Neural progenitor cell (in vitro differentiated cells): Measurements from ENCODE around the gene NEDD4L. TPM values are rescaled to one million over a fixed set of nuclear protein-coding genes. Genes with fewer than 3 reads are reported as not detected.

Source experiments
- DNase-seq: peaks from one replicate; pipeline ENCODE4 v3.0.0-alpha.2; 2016; ENCODE audit warnings: low spot score
- H2AFZ ChIP-seq: fragments of 200-600 bp; sonication (generic); replicated peaks from 2 replicates; pipeline ENCODE4 v1.6.1; 2016; ENCODE audit warnings: antibody characterized with exemption
- H3F3A ChIP-seq: fragments of 200-600 bp; sonication (generic); 2 replicates; pipeline ENCODE4 v1.6.1; 2016; ENCODE audit warnings: antibody characterized with exemption, low read depth
- H3K27ac ChIP-seq: fragments of 200-600 bp; sonication (generic); 2 replicates; pipeline ENCODE4 v1.5.1; 2016; ENCODE audit warnings: mild to moderate bottlenecking
- H3K27me3 ChIP-seq: fragments of 200-600 bp; sonication (generic); 2 replicates; pipeline ENCODE4 v1.6.1; 2016; ENCODE audit warnings: mild to moderate bottlenecking, moderate library complexity
- H3K36me3 ChIP-seq: fragments of 200-600 bp; sonication (generic); 2 replicates; pipeline ENCODE4 v1.5.1; 2016
- H3K4me1 ChIP-seq: fragments of 200-600 bp; sonication (generic); 2 replicates; pipeline ENCODE4 v1.6.1; 2016; ENCODE audit warnings: mixed run types
- H3K4me2 ChIP-seq: fragments of 200-600 bp; sonication (generic); 2 replicates; pipeline ENCODE4 v1.6.1; 2016
- H3K4me3 ChIP-seq: fragments of 200-600 bp; sonication (generic); 2 replicates; pipeline ENCODE4 v1.5.1; 2016
- H3K79me2 ChIP-seq: fragments of 200-600 bp; sonication (generic); 2 replicates; pipeline ENCODE4 v1.6.1; 2016; ENCODE audit warnings: low read depth
- H3K9ac ChIP-seq: fragments of 200-600 bp; sonication (generic); 2 replicates; pipeline ENCODE4 v1.6.1; 2016
- H3K9me3 ChIP-seq: fragments of 200-600 bp; sonication (generic); 2 replicates; pipeline ENCODE4 v1.5.1; 2016; ENCODE audit warnings: low read depth
- H4K20me1 ChIP-seq: fragments of 200-600 bp; sonication (generic); 2 replicates; pipeline ENCODE4 v1.6.1; 2016; ENCODE audit warnings: low read depth
- H3K27ac Mint-ChIP-seq: 3 replicates; pipeline ENCODE4 v1.8.0; 2021; ENCODE audit warnings: mixed read lengths
- H3K27me3 Mint-ChIP-seq: 2 replicates; pipeline ENCODE4 v1.8.0; 2022; ENCODE audit warnings: low read depth, mild to moderate bottlenecking, inconsistent platforms, moderate library complexity, mixed read lengths; ENCODE audit not compliant: insufficient read depth
- H3K36me3 Mint-ChIP-seq: 3 replicates; pipeline ENCODE4 v1.8.0; 2021; ENCODE audit warnings: mixed read lengths
- H3K4me1 Mint-ChIP-seq: 3 replicates; pipeline ENCODE4 v1.8.0; 2021; ENCODE audit warnings: mixed read lengths
- H3K4me3 Mint-ChIP-seq: 3 replicates; pipeline ENCODE4 v1.8.0; 2021; ENCODE audit warnings: mild to moderate bottlenecking, moderate library complexity, mixed read lengths
- H3K9me3 Mint-ChIP-seq: 3 replicates; pipeline ENCODE4 v1.8.0; 2020; ENCODE audit warnings: mixed read lengths
- CTCF ChIP-seq: fragments of 200-600 bp; sonication (generic); IDR thresholded peaks from 2 replicates; pipeline ENCODE4 v1.5.1; 2017; ENCODE audit warnings: antibody characterized with exemption, mild to moderate bottlenecking
- EZH2 ChIP-seq: fragments of 200-600 bp; sonication (generic); IDR thresholded peaks from 2 replicates; pipeline ENCODE4 v1.6.1; 2017; ENCODE audit warnings: antibody characterized with exemption, mild to moderate bottlenecking, moderate library complexity
- EZH2phosphoT487 ChIP-seq: fragments of 200-600 bp; sonication (generic); IDR thresholded peaks from 2 replicates; pipeline ENCODE4 v1.6.1; 2017; ENCODE audit warnings: antibody characterized with exemption
- total RNA-seq: library from RNA; depleted of rRNA; stranded (reverse); fragments of >200 nt; gene quantifications from 2 replicates; pipeline ENCODE4 v1.2.3, GENCODE V29; 2015; ENCODE audit warnings: low replicate concordance

The NEDD4L gene
- total RNA-seq, 1 donor from 2014 or later, result 55.5 TPM

GRCh38 chr18:58225101-58225500, 181.1 kb downstream of the NEDD4L start:
- TF ChIP-seq EZH2phosphoT487, result no peak
- TF ChIP-seq CTCF, result no peak
- no peak for TF ChIP-seq EZH2
- H3F3A ChIP-seq, result no peaks in the 10 kb centered on the region
- no peak overlapping the region for H3K4me2 ChIP-seq
- H3K27ac Mint-ChIP-seq, result no peak overlapping the region
- H3K36me3 ChIP-seq, result no peaks in the 10 kb centered on the region
- H3K36me3 Mint-ChIP-seq, result peaks cover 1% of the 10 kb centered on the region
- H3K9me3 Mint-ChIP-seq, result no peaks in the 10 kb centered on the region
- no peak overlapping the region for H3K4me3 ChIP-seq
- H3K79me2 ChIP-seq, result peaks cover 8% of the 10 kb centered on the region
- H4K20me1 ChIP-seq, result peaks cover 17% of the 10 kb centered on the region
- no peak overlapping the region for H2AFZ ChIP-seq
- no peaks in the 10 kb centered on the region for H3K9me3 ChIP-seq
- H3K4me3 Mint-ChIP-seq, result no peak overlapping the region
- peaks cover 35% of the 10 kb centered on the region for H3K4me1 ChIP-seq
- H3K9ac ChIP-seq, result no peak overlapping the region
- no peaks in the 10 kb centered on the region for H3K27me3 ChIP-seq
- no peak for DNase-seq
- peaks cover 7% of the 10 kb centered on the region for H3K27me3 Mint-ChIP-seq
- H3K4me1 Mint-ChIP-seq, result peaks cover 71% of the 10 kb centered on the region
- H3K27ac ChIP-seq, result no peak overlapping the region

GRCh38 chr18:58226429-58226828, 182.4 kb downstream of the NEDD4L start:
- no peak overlapping the region for H3K27ac Mint-ChIP-seq
- no peak for TF ChIP-seq EZH2phosphoT487
- TF ChIP-seq EZH2, result no peak
- TF ChIP-seq CTCF, result no peak
- Histone ChIP-seq H3F3A (no peaks in the 10 kb centered on the region), H2AFZ (no peak overlapping the region), H3K4me2 (no peak overlapping the region), H3K27me3 (no peaks in the 10 kb centered on the region), H4K20me1 (peaks cover 17% of the 10 kb centered on the region), H3K4me1 (peaks cover 35% of the 10 kb centered on the region), H3K9ac (no peak overlapping the region), H3K9me3 (no peaks in the 10 kb centered on the region), H3K36me3 (no peaks in the 10 kb centered on the region), H3K79me2 (peaks cover 8% of the 10 kb centered on the region), H3K27ac (no peak overlapping the region), H3K4me3 (no peak overlapping the region)
- no peak for DNase-seq
- H3K27me3 Mint-ChIP-seq, result peaks cover 6% of the 10 kb centered on the region
- peaks cover 71% of the 10 kb centered on the region for H3K4me1 Mint-ChIP-seq
- H3K36me3 Mint-ChIP-seq, result peaks cover 2% of the 10 kb centered on the region
- H3K4me3 Mint-ChIP-seq, result no peak overlapping the region
- no peaks in the 10 kb centered on the region for H3K9me3 Mint-ChIP-seq

GRCh38 chr18:58227361-58227930, 183.4 kb downstream of the NEDD4L start:
- Histone ChIP-seq H3K4me3 (no peak overlapping the region), H3K79me2 (peaks cover 8% of the 10 kb centered on the region), H3K27me3 (no peaks in the 10 kb centered on the region), H3K27ac (no peak overlapping the region), H3K4me1 (peaks cover 35% of the 10 kb centered on the region), H3K9me3 (no peaks in the 10 kb centered on the region), H2AFZ (no peak overlapping the region), H4K20me1 (peaks cover 17% of the 10 kb centered on the region), H3F3A (no peaks in the 10 kb centered on the region), H3K9ac (no peak overlapping the region), H3K4me2 (peak overlapping the region; percentile 24), H3K36me3 (no peaks in the 10 kb centered on the region)
- H3K27ac Mint-ChIP-seq, result no peak overlapping the region
- no peaks in the 10 kb centered on the region for H3K9me3 Mint-ChIP-seq
- peak; percentile 10 for DNase-seq
- no peak overlapping the region for H3K4me3 Mint-ChIP-seq
- TF ChIP-seq EZH2phosphoT487 (no peak), EZH2 (no peak), CTCF (no peak)
- peaks cover 6% of the 10 kb centered on the region for H3K27me3 Mint-ChIP-seq
- H3K36me3 Mint-ChIP-seq, result peaks cover 2% of the 10 kb centered on the region
- peaks cover 66% of the 10 kb centered on the region for H3K4me1 Mint-ChIP-seq
